ENCODE results near the gene TIMP3. TPM values are rescaled to one million over a fixed set of nuclear protein-coding genes. Genes with fewer than 3 reads are reported as not detected.
A peak's percentile ranks its signal among the peaks of the same experiment; 100 is the strongest.
"Not testable (repeated sequence)": the region's sequence is repeated elsewhere in the genome, so short reads cannot be mapped to it uniquely, and the experiment has no call there.

TIMP3 gene
- total and polyA plus RNA-seq, 2 donors: 8.7 to 29.7 TPM

DNA sequence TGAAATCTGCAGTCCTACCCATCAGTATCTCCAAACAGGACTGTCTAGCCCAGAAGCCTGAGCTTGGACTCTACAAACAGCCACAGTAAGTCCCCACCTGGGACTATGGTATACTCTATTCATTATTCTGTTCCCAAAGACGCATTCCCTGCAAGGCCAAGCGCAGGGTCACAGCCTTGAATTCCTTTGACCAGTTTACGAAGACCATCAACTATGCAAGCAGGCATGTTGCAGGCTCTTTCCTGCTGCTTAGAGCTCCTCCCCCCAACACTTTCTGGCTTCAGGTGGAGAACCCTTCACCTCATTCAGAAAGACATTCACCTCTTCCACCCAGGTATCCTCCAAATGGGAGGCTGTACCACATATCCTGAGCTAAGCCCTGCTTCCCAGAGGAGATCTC lies 62.5 kb downstream of the TIMP3 start:
- Histone ChIP-seq H3K4me1 (ENCODE audit: control insufficient read depth in 2 of 2, insufficient read depth in 2 of 2, low read length in 2 of 2) (peaks cover 0 to 4% of the 10 kb centered on the region in 2 donors), H3K9me3 (ENCODE audit: control insufficient read depth in 2 of 2, insufficient read depth in 1 of 2, low read length in 1 of 2) (no peaks in the 10 kb centered on the region), H3K27me3 (ENCODE audit: control insufficient read depth in 2 of 2, insufficient read depth in 1 of 2, low read length in 1 of 2) (no peaks in the 10 kb centered on the region), H3K4me3 (ENCODE audit: low read length in 2 of 2) (no peak overlapping the region), H3K36me3 (ENCODE audit: control insufficient read depth in 2 of 2, insufficient read depth in 2 of 2, low read length in 1 of 2) (no peaks in the 10 kb centered on the region), H3K27ac (ENCODE audit: low read depth in 1 of 2, low read length in 1 of 2) (no peak overlapping the region)
- no peak for DNase-seq (ENCODE audit: low read depth in 6 of 9, low spot score in 9 of 9)
- WGBS: 96% methylated on average over 3 of the region's 3 CpGs

DNA sequence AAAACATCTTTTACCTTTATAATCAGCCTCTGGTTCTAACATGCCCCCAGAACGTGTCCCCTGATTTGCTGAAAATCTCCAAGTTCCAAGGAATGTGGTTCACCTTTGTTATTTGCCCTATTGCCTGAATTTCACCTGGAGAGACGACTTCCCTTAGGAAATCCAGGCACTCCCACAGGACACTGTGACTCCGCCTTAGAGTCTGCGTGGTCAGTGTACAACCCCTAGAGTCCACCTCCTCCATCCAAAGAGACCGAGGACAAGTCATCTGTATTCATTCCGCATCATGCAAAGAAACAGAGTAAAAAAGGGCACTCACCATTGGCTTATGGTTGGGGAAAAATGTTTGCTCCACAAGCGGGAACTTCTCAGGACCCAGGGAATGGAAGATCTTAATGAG lies 63.1 kb downstream of the TIMP3 start:
- no peak for DNase-seq (ENCODE audit: low read depth in 6 of 9, low spot score in 9 of 9)
- no peaks in the 10 kb centered on the region for H3K4me1 ChIP-seq (ENCODE audit: control insufficient read depth in 2 of 2, insufficient read depth in 2 of 2, low read length in 2 of 2)
- 97% methylated on average over 7 of the region's 7 CpGs for WGBS

DNA sequence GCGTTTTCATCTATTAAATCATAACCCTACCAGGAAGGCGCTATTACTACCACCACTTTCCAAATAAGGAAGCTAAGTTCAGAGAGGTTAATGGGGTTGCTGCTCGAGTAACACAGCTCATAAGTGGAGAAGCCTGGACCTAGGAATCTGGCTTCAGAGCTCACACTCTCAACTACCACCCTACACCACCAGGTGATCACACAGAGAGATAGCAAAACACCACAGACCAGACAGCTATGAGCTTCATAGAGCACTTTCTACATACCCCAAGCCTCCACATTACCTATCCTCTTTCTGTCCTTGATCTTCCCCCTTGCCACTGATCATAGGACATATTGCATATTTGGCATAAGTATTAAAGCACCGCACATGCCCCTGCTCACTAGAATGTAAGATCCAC lies 65.4 kb downstream of the TIMP3 start:
- no peak overlapping the region for H3K27ac ChIP-seq (ENCODE audit: low read depth in 1 of 2, low read length in 1 of 2)
- DNase-seq (ENCODE audit: low read depth in 6 of 9, low spot score in 9 of 9): no peak
- H3K27me3 ChIP-seq (ENCODE audit: control insufficient read depth in 2 of 2, insufficient read depth in 1 of 2, low read length in 1 of 2): no peaks in the 10 kb centered on the region
- WGBS: 96% methylated on average over 4 of the region's 4 CpGs
- no peak overlapping the region for H3K4me3 ChIP-seq (ENCODE audit: low read length in 2 of 2)
- H3K36me3 ChIP-seq (ENCODE audit: control insufficient read depth in 2 of 2, insufficient read depth in 2 of 2, low read length in 1 of 2): no peaks in the 10 kb centered on the region
- H3K4me1 ChIP-seq (ENCODE audit: control insufficient read depth in 2 of 2, insufficient read depth in 2 of 2, low read length in 2 of 2): no peaks in the 10 kb centered on the region
- H3K9me3 ChIP-seq (ENCODE audit: control insufficient read depth in 2 of 2, insufficient read depth in 1 of 2, low read length in 1 of 2): no peaks in the 10 kb centered on the region

More for the DNA sequence above, 63.1 kb downstream of the TIMP3 start:
- Histone ChIP-seq H3K4me3 (ENCODE audit: low read length in 2 of 2) (no peak overlapping the region), H3K27me3 (ENCODE audit: control insufficient read depth in 2 of 2, insufficient read depth in 1 of 2, low read length in 1 of 2) (no peaks in the 10 kb centered on the region), H3K27ac (ENCODE audit: low read depth in 1 of 2, low read length in 1 of 2) (no peak overlapping the region), H3K9me3 (ENCODE audit: control insufficient read depth in 2 of 2, insufficient read depth in 1 of 2, low read length in 1 of 2) (no peaks in the 10 kb centered on the region), H3K36me3 (ENCODE audit: control insufficient read depth in 2 of 2, insufficient read depth in 2 of 2, low read length in 1 of 2) (no peaks in the 10 kb centered on the region)

DNA sequence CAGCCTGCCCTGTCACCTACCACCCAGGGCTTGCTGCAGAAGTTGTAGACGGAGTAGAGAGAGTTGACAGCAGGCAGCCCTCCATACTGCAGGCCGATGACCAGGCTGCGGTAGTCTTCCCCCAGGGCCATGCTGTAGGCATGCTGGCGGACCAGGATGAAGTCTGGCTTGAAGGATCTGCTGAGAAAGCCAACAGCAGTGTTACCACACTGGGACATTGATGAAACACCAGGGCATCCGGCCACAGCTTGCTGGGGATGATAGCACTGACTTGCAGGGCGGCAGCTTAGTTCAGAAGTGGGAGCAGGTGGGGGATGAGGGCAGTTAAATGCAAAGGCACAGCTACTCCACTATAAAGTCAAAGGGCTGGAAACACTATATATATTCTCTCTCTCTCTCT lies 67.4 kb downstream of the TIMP3 start:
- DNase-seq (ENCODE audit: low read depth in 6 of 9, low spot score in 9 of 9): no peak
- no peaks in the 10 kb centered on the region for H3K9me3 ChIP-seq (ENCODE audit: control insufficient read depth in 2 of 2, insufficient read depth in 1 of 2, low read length in 1 of 2)
- H3K27me3 ChIP-seq (ENCODE audit: control insufficient read depth in 2 of 2, insufficient read depth in 1 of 2, low read length in 1 of 2): no peaks in the 10 kb centered on the region
- H3K36me3 ChIP-seq (ENCODE audit: control insufficient read depth in 2 of 2, insufficient read depth in 2 of 2, low read length in 1 of 2): no peaks in the 10 kb centered on the region
- H3K27ac ChIP-seq (ENCODE audit: low read depth in 1 of 2, low read length in 1 of 2): no peak overlapping the region
- H3K4me1 ChIP-seq (ENCODE audit: control insufficient read depth in 2 of 2, insufficient read depth in 2 of 2, low read length in 2 of 2): peaks cover 0 to 5% of the 10 kb centered on the region in 2 donors
- H3K4me3 ChIP-seq (ENCODE audit: low read length in 2 of 2): no peak overlapping the region
- 93% methylated on average over 6 of the region's 6 CpGs for WGBS

DNA sequence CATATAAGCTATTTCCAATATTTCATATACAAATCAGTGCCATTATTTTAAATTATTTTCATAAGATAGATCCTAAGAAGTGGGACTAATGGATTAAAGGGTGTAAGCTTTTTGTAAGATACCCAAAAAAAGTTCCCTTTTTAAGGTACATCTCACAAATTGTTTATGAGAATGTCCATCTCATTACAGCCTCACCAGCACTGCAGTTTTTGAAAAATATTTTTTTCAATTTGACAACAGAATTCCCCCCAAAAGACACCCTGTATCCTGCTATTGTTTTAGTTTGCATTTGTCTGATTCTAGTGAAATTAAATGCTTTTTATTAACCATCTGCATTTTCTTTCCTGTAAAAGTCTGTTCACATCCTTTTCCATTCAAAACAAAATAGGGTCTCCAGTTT lies 69.0 kb downstream of the TIMP3 start:
- Histone ChIP-seq H3K36me3 (ENCODE audit: control insufficient read depth in 2 of 2, insufficient read depth in 2 of 2, low read length in 1 of 2) (no peaks in the 10 kb centered on the region), H3K27ac (ENCODE audit: low read depth in 1 of 2, low read length in 1 of 2) (no peak overlapping the region), H3K9me3 (ENCODE audit: control insufficient read depth in 2 of 2, insufficient read depth in 1 of 2, low read length in 1 of 2) (no peaks in the 10 kb centered on the region), H3K4me3 (ENCODE audit: low read length in 2 of 2) (no peak overlapping the region), H3K4me1 (ENCODE audit: control insufficient read depth in 2 of 2, insufficient read depth in 2 of 2, low read length in 2 of 2) (peaks cover 0 to 21% of the 10 kb centered on the region in 2 donors), H3K27me3 (ENCODE audit: control insufficient read depth in 2 of 2, insufficient read depth in 1 of 2, low read length in 1 of 2) (no peaks in the 10 kb centered on the region)
- DNase-seq (ENCODE audit: low read depth in 6 of 9, low spot score in 9 of 9): no peak

DNA sequence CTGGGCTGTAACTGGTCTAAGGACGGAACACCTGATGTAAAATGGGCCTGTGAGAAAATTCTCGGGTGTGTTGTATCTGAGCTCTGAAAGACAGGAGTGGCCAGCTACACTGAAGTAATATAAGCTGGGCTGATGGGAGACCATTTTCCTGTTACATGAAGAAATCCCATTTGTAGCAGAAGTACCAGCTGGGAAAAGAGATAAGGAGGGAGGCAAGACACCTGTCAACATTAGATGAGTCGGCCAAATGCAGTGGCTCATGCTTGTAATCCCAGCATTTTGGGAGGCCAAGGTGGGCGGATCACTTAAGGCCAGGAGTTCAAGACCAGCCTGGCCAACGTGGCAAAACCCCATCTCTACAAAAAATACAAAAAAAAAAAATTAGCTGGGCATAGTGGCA lies 72.1 kb downstream of the TIMP3 start:
- WGBS: 97% methylated on average over 5 of the region's 5 CpGs
- H3K4me3 ChIP-seq (ENCODE audit: low read length in 2 of 2); H3K36me3 ChIP-seq (ENCODE audit: control insufficient read depth in 2 of 2, insufficient read depth in 2 of 2, low read length in 1 of 2); H3K27ac ChIP-seq (ENCODE audit: low read depth in 1 of 2, low read length in 1 of 2); H3K27me3 ChIP-seq (ENCODE audit: control insufficient read depth in 2 of 2, insufficient read depth in 1 of 2, low read length in 1 of 2); DNase-seq (ENCODE audit: low read depth in 6 of 9, low spot score in 9 of 9); H3K9me3 ChIP-seq (ENCODE audit: control insufficient read depth in 2 of 2, insufficient read depth in 1 of 2, low read length in 1 of 2): not testable (repeated sequence)
- H3K4me1 ChIP-seq (ENCODE audit: control insufficient read depth in 2 of 2, insufficient read depth in 2 of 2, low read length in 2 of 2): peaks cover 0 to 29% of the 10 kb centered on the region in 2 donors

DNA sequence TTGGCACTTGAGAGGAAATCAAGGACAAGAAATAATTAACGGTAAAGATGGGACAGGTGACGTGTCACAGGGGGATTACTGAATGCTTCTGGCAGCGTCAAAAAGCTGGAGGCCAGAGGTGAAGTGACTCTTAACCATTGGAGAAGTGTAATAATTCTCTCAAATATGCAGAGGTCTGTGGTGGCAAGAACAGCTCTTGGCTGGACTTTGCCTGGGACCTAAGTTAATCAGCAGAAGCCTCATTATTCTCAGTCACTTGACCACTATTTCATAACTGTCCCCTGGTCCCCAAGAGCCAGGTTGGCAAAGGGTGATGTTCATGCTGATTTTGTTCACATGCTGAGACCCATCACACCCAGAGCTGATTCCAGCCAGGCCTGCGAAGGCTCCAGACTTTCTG lies 72.9 kb downstream of the TIMP3 start:
- H3K4me3 ChIP-seq (ENCODE audit: low read length in 2 of 2): no peak overlapping the region
- 93% methylated on average over 4 of the region's 4 CpGs for WGBS

DNA sequence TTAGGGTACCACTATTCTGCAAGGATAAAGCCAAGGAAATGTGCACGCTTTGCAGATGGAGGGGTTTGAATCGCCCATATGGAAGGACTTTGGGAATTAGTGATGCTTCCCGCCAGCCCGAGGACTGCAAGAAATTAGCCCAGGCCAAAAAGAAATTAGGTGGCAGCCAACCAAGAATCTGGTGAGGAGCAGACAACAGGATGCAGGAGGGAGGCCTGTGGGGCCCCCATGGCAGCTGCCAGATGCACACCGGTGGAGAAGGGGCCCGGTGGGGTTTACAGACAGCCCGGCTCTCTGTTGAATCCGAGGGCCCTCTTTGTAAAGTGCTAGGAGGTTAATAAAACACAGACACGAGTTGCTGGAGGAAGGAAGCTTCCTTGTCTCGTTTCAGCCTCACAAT lies 73.5 kb downstream of the TIMP3 start:
- no peak overlapping the region for H3K4me3 ChIP-seq (ENCODE audit: low read length in 2 of 2)
- H3K9me3 ChIP-seq (ENCODE audit: control insufficient read depth in 2 of 2, insufficient read depth in 1 of 2, low read length in 1 of 2): no peaks in the 10 kb centered on the region
- peaks cover 0 to 37% of the 10 kb centered on the region in 2 donors for H3K4me1 ChIP-seq (ENCODE audit: control insufficient read depth in 2 of 2, insufficient read depth in 2 of 2, low read length in 2 of 2)
- H3K27me3 ChIP-seq (ENCODE audit: control insufficient read depth in 2 of 2, insufficient read depth in 1 of 2, low read length in 1 of 2): no peaks in the 10 kb centered on the region
- H3K27ac ChIP-seq (ENCODE audit: low read depth in 1 of 2, low read length in 1 of 2): peak overlapping the region in 1 of 2 donors; percentile 67
- peak in 3 of 9 donors; percentile 35 to 68 (median 42) for DNase-seq (ENCODE audit: low read depth in 6 of 9, low spot score in 9 of 9)
- no peaks in the 10 kb centered on the region for H3K36me3 ChIP-seq (ENCODE audit: control insufficient read depth in 2 of 2, insufficient read depth in 2 of 2, low read length in 1 of 2)
- WGBS: 40% methylated on average over 10 of the region's 10 CpGs

More for the DNA sequence above, 72.9 kb downstream of the TIMP3 start:
- no peak for DNase-seq (ENCODE audit: low read depth in 6 of 9, low spot score in 9 of 9)
- H3K9me3 ChIP-seq (ENCODE audit: control insufficient read depth in 2 of 2, insufficient read depth in 1 of 2, low read length in 1 of 2): no peaks in the 10 kb centered on the region
- no peaks in the 10 kb centered on the region for H3K36me3 ChIP-seq (ENCODE audit: control insufficient read depth in 2 of 2, insufficient read depth in 2 of 2, low read length in 1 of 2)
- no peak overlapping the region for H3K27ac ChIP-seq (ENCODE audit: low read depth in 1 of 2, low read length in 1 of 2)
- H3K27me3 ChIP-seq (ENCODE audit: control insufficient read depth in 2 of 2, insufficient read depth in 1 of 2, low read length in 1 of 2): no peaks in the 10 kb centered on the region
- H3K4me1 ChIP-seq (ENCODE audit: control insufficient read depth in 2 of 2, insufficient read depth in 2 of 2, low read length in 2 of 2): peaks cover 0 to 32% of the 10 kb centered on the region in 2 donors

DNA sequence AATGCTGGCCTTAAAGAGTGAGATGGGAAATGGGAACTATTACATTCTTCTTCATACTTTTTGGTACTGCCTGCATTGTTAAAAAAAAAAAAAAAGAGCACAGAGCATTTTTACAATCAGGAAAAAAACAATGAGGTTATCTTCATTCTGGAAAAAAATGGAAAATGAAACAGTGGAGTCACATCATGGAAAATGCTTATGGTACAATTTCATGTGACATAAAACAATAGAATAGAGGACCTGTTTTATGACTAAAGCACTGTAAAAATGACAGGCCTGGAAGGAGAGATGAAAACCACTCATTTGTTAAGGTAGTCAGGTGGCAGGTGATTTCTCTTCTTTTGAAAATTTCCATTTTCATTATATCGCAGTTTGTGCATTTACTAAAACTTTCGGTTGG lies 75.0 kb downstream of the TIMP3 start:
- Histone ChIP-seq H3K27ac (ENCODE audit: low read depth in 1 of 2, low read length in 1 of 2) (no peak overlapping the region), H3K36me3 (ENCODE audit: control insufficient read depth in 2 of 2, insufficient read depth in 2 of 2, low read length in 1 of 2) (no peaks in the 10 kb centered on the region), H3K4me3 (ENCODE audit: low read length in 2 of 2) (no peak overlapping the region), H3K9me3 (ENCODE audit: control insufficient read depth in 2 of 2, insufficient read depth in 1 of 2, low read length in 1 of 2) (no peaks in the 10 kb centered on the region), H3K27me3 (ENCODE audit: control insufficient read depth in 2 of 2, insufficient read depth in 1 of 2, low read length in 1 of 2) (no peaks in the 10 kb centered on the region), H3K4me1 (ENCODE audit: control insufficient read depth in 2 of 2, insufficient read depth in 2 of 2, low read length in 2 of 2) (peaks cover 10 to 53% of the 10 kb centered on the region in 2 donors)
- no peak for DNase-seq (ENCODE audit: low read depth in 6 of 9, low spot score in 9 of 9)
- 100% methylated on average over 2 of the region's 2 CpGs for WGBS

DNA sequence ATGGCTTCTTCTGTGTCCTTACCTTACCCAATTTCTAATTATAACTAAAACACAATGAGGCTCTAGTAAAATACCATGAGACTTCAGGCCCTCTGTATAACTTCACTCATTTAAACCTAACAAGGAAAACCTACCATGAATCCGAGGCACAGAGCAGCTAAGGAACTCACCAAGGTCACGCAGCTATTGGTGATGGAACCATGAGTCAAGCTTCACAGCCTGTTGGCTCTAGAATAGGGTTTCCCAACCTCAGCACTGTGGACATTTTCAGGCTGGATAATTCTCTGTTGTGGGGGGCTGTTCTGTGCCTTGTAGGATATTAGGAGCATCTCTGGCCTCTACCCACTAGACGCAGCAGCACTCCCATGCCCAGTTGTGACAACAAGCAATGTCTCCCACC lies 75.7 kb downstream of the TIMP3 start:
- no peaks in the 10 kb centered on the region for H3K36me3 ChIP-seq (ENCODE audit: control insufficient read depth in 2 of 2, insufficient read depth in 2 of 2, low read length in 1 of 2)
- no peak for DNase-seq (ENCODE audit: low read depth in 6 of 9, low spot score in 9 of 9)
- H3K9me3 ChIP-seq (ENCODE audit: control insufficient read depth in 2 of 2, insufficient read depth in 1 of 2, low read length in 1 of 2): no peaks in the 10 kb centered on the region
- H3K27ac ChIP-seq (ENCODE audit: low read depth in 1 of 2, low read length in 1 of 2): no peak overlapping the region
- H3K4me1 ChIP-seq (ENCODE audit: control insufficient read depth in 2 of 2, insufficient read depth in 2 of 2, low read length in 2 of 2): peaks cover 15 to 60% of the 10 kb centered on the region in 2 donors
- H3K27me3 ChIP-seq (ENCODE audit: control insufficient read depth in 2 of 2, insufficient read depth in 1 of 2, low read length in 1 of 2): no peaks in the 10 kb centered on the region
- no peak overlapping the region for H3K4me3 ChIP-seq (ENCODE audit: low read length in 2 of 2)
- 95% methylated on average over 3 of the region's 3 CpGs for WGBS

All from thymus (tissue), 11 donors.